ENCODE results near the gene SLC27A5. TPM values are rescaled to one million over a fixed set of nuclear protein-coding genes. Genes with fewer than 3 reads are reported as not detected.
"Not testable (repeated sequence)": the region's sequence is repeated elsewhere in the genome, so short reads cannot be mapped to it uniquely, and the experiment has no call there.

Gene SLC27A5
- total RNA-seq, 3 donors from 2014 or later (not counting 1 experiment from before 2014, with no cell fraction given), result 4.6 to 7.0 (median 4.7) TPM

DNA sequence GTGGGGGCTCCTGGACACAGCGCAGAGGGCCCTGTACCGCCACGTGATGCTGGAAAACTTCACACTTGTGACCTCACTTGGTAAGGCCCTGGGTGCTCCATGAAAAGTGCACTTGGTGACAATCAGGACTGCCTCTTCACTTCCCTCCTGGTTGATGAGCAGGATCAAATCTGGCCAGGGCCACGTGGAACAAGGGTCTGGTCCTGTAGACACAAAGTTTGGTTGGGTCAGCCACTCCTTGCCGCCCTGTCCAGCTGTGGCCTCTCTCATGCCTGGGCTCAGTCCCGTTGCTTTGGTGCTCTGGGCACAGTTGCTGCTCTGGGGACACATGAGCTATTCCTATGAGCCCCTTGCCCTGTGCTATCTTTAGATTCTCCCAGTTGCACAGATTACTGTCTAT is 58.0 kb downstream of the SLC27A5 start:
- no peak for DNase-seq
- peaks cover 7% of the 10 kb centered on the region for H3K9me3 ChIP-seq (ENCODE audit: control insufficient read depth, insufficient read depth, low read length)
- intact Hi-C loops (cut with micrococcal nuclease), result no loop called here
- no peaks in the 10 kb centered on the region for H3K27me3 ChIP-seq (ENCODE audit: control insufficient read depth, insufficient read depth, low read length)
- no peak overlapping the region for H3K27ac ChIP-seq (ENCODE audit: low read length)
- peaks cover 2% of the 10 kb centered on the region for H3K36me3 ChIP-seq (ENCODE audit: control insufficient read depth, insufficient read depth, low read length)
- H3K27me3 Mint-ChIP-seq (ENCODE audit: low read depth in 2 of 2), result peaks cover 7 to 14% of the 10 kb centered on the region in 2 donors
- no peaks in the 10 kb centered on the region for H3K36me3 Mint-ChIP-seq
- peak overlapping the region; percentile 60 for H3K4me3 Mint-ChIP-seq
- no peak overlapping the region for H3K4me3 ChIP-seq (ENCODE audit: low read length)
- H3K4me1 Mint-ChIP-seq, result peaks cover 19 to 26% of the 10 kb centered on the region in 2 donors
- no peak for ATAC-seq
- WGBS (ENCODE audit: insufficient coverage), result 98% methylated on average over 6 of the region's 6 CpGs
- peak overlapping the region in 1 of 2 donors; percentile 17 for H3K27ac Mint-ChIP-seq
- H3K4me1 ChIP-seq (ENCODE audit: control insufficient read depth, insufficient read depth, low read length), result peaks cover 15% of the 10 kb centered on the region
- no peaks in the 10 kb centered on the region for H3K9me3 Mint-ChIP-seq
- TF ChIP-seq, protein P1, sequence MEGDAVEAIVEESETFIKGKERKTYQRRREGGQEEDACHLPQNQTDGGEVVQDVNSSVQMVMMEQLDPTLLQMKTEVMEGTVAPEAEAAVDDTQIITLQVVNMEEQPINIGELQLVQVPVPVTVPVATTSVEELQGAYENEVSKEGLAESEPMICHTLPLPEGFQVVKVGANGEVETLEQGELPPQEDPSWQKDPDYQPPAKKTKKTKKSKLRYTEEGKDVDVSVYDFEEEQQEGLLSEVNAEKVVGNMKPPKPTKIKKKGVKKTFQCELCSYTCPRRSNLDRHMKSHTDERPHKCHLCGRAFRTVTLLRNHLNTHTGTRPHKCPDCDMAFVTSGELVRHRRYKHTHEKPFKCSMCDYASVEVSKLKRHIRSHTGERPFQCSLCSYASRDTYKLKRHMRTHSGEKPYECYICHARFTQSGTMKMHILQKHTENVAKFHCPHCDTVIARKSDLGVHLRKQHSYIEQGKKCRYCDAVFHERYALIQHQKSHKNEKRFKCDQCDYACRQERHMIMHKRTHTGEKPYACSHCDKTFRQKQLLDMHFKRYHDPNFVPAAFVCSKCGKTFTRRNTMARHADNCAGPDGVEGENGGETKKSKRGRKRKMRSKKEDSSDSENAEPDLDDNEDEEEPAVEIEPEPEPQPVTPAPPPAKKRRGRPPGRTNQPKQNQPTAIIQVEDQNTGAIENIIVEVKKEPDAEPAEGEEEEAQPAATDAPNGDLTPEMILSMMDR (IDR thresholded peaks at IDR 0.05), result no peak

- Mint-ChIP-seq H3K4me1 (peaks cover 19 to 26% of the 10 kb centered on the region in 2 donors), H3K9me3 (peaks cover 0 to 4% of the 10 kb centered on the region in 2 donors), H3K36me3 (no peaks in the 10 kb centered on the region), H3K27me3 (ENCODE audit: low read depth in 2 of 2) (peaks cover 18 to 30% of the 10 kb centered on the region in 2 donors), H3K27ac (peak within 1 kb of the TSS; percentile 84 to 89), H3K4me3 (peak within 1 kb of the TSS; percentile 91)
- intact Hi-C loops (cut with micrococcal nuclease), result loop anchor here (1.0 to 2.0 kb wide), 3 partner anchors 11 to 269 kb away; partner anchors contain the start of genes ZNF132 and ZNF274
- DNase-seq, result peak; percentile 95 to 99
- Histone ChIP-seq H3K27me3 (ENCODE audit: control insufficient read depth, insufficient read depth, low read length) (no peaks in the 10 kb centered on the region), H3K9me3 (ENCODE audit: control insufficient read depth, insufficient read depth, low read length) (peaks cover 11% of the 10 kb centered on the region), H3K36me3 (ENCODE audit: control insufficient read depth, insufficient read depth, low read length) (peaks cover 2% of the 10 kb centered on the region), H3K4me1 (ENCODE audit: control insufficient read depth, insufficient read depth, low read length) (peaks cover 15% of the 10 kb centered on the region), H3K27ac (ENCODE audit: low read length) (peak within 1 kb of the TSS; percentile 52), H3K4me3 (ENCODE audit: low read length) (peak within 1 kb of the TSS; percentile 53)
- TF ChIP-seq, protein P1 (IDR thresholded peaks at IDR 0.05), result no peak
- ATAC-seq, result peak; percentile 95 to 98 (median 95)
- WGBS (ENCODE audit: insufficient coverage), result under 1% methylated on average over 79 of the region's 79 CpGs
Measured at GRCh38 chr19:58451358-58452101, 60.3 kb downstream of the SLC27A5 start, which contains the start of gene ZNF324B. Gene ZNF324B, plus strand, starts transcription at chr19:58451622. Its CDS starts 2,080 bp downstream, at chr19:58453702.

- DNase-seq (no peak), ATAC-seq (no peak)
- TF ChIP-seq, protein P1 (IDR thresholded peaks at IDR 0.05), result no peak
- Mint-ChIP-seq H3K4me3 (peak overlapping the region; percentile 91), H3K36me3 (no peaks in the 10 kb centered on the region), H3K4me1 (peaks cover 19 to 26% of the 10 kb centered on the region in 2 donors), H3K9me3 (peaks cover 0 to 4% of the 10 kb centered on the region in 2 donors), H3K27ac (peak overlapping the region; percentile 84 to 89), H3K27me3 (ENCODE audit: low read depth in 2 of 2) (peaks cover 18 to 31% of the 10 kb centered on the region in 2 donors)
- WGBS (ENCODE audit: insufficient coverage), result 17% methylated on average over 11 of the region's 11 CpGs
- Histone ChIP-seq H3K9me3 (ENCODE audit: control insufficient read depth, insufficient read depth, low read length) (peaks cover 11% of the 10 kb centered on the region), H3K4me1 (ENCODE audit: control insufficient read depth, insufficient read depth, low read length) (peaks cover 15% of the 10 kb centered on the region), H3K4me3 (ENCODE audit: low read length) (peak overlapping the region; percentile 53), H3K27me3 (ENCODE audit: control insufficient read depth, insufficient read depth, low read length) (peaks cover 2% of the 10 kb centered on the region), H3K27ac (ENCODE audit: low read length) (peak overlapping the region; percentile 34), H3K36me3 (ENCODE audit: control insufficient read depth, insufficient read depth, low read length) (no peaks in the 10 kb centered on the region)
- intact Hi-C loops (cut with micrococcal nuclease), result loop anchor here (1.0 to 2.0 kb wide), 3 partner anchors 11 to 268 kb away; partner anchors contain the start of genes ZNF132 and ZNF274
Measured at GRCh38 chr19:58450856-58451357, 60.9 kb downstream of the SLC27A5 start.

DNA sequence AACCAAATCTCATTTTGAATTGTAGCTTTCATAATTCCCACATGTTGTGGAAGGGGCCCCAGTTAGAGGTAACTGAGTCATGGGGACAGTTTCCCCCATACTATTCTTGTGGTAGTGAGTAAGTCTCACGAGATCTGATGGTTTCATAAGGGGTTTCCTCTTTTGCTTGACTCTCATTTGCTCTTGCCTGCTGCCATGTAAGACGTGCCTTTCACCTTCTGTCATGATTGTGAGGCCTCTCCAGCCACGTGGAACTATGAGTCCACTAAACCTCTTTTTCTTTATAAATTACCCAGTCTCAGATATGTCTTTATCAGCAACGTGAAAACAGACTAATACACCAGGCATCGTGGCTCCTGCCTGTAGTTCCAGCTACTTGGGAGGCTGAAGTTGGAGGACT is 61.8 kb downstream of the SLC27A5 start:
- H3K36me3 ChIP-seq (ENCODE audit: control insufficient read depth, insufficient read depth, low read length); H3K27me3 ChIP-seq (ENCODE audit: control insufficient read depth, insufficient read depth, low read length); H3K36me3 Mint-ChIP-seq; H3K4me3 ChIP-seq (ENCODE audit: low read length); H3K9me3 Mint-ChIP-seq; DNase-seq; ATAC-seq; H3K27ac ChIP-seq (ENCODE audit: low read length): not testable (repeated sequence)
- H3K27me3 Mint-ChIP-seq (ENCODE audit: low read depth in 2 of 2), result peaks cover 18 to 31% of the 10 kb centered on the region in 2 donors
- H3K4me1 Mint-ChIP-seq, result peaks cover 19 to 26% of the 10 kb centered on the region in 2 donors
- Histone ChIP-seq H3K4me1 (ENCODE audit: control insufficient read depth, insufficient read depth, low read length) (peaks cover 15% of the 10 kb centered on the region), H3K9me3 (ENCODE audit: control insufficient read depth, insufficient read depth, low read length) (peaks cover 11% of the 10 kb centered on the region)
- peak overlapping the region; percentile 10 for H3K4me3 Mint-ChIP-seq
- H3K27ac Mint-ChIP-seq, result peak overlapping the region in 1 of 2 donors; percentile 84
- WGBS (ENCODE audit: insufficient coverage), result 49% methylated on average over 4 of the region's 5 CpGs
- intact Hi-C loops (cut with micrococcal nuclease), result loop anchor here (2.0 kb wide), 1 partner anchor 267 kb away; the partner anchor contains the start of gene ZNF274

GRCh38 chr19:58448860-58449259 is 62.9 kb downstream of the SLC27A5 start:
- H3K36me3 ChIP-seq (ENCODE audit: control insufficient read depth, insufficient read depth, low read length); H3K4me3 ChIP-seq (ENCODE audit: low read length); H3K9me3 Mint-ChIP-seq; H3K36me3 Mint-ChIP-seq; H3K27ac Mint-ChIP-seq; H3K27me3 ChIP-seq (ENCODE audit: control insufficient read depth, insufficient read depth, low read length); H3K27ac ChIP-seq (ENCODE audit: low read length); H3K4me3 Mint-ChIP-seq; DNase-seq; intact Hi-C loops (cut with micrococcal nuclease); ATAC-seq: not testable (repeated sequence)
- Histone ChIP-seq H3K4me1 (ENCODE audit: control insufficient read depth, insufficient read depth, low read length) (peaks cover 15% of the 10 kb centered on the region), H3K9me3 (ENCODE audit: control insufficient read depth, insufficient read depth, low read length) (peaks cover 11% of the 10 kb centered on the region)
- 79% methylated on average over 3 of the region's 3 CpGs for WGBS (ENCODE audit: insufficient coverage)
- peaks cover 19 to 26% of the 10 kb centered on the region in 2 donors for H3K4me1 Mint-ChIP-seq
- H3K27me3 Mint-ChIP-seq (ENCODE audit: low read depth in 2 of 2), result peaks cover 24 to 31% of the 10 kb centered on the region in 2 donors

All from natural killer cell (primary cell).